GM18498 (cell line): ENCODE results near the gene TMEM109.
"Not testable (repeated sequence)": the region's sequence is repeated elsewhere in the genome, so short reads cannot be mapped to it uniquely, and the experiment has no call there.

Experiments
- ATAC-seq: cut with Tn5 transposase; IDR thresholded peaks from one replicate; pipeline ENCODE4 v1.9.1; 2021; ENCODE audit warnings: mild to moderate bottlenecking, moderate library complexity; ENCODE audit not compliant: unreplicated experiment

Gene TMEM109

DNA sequence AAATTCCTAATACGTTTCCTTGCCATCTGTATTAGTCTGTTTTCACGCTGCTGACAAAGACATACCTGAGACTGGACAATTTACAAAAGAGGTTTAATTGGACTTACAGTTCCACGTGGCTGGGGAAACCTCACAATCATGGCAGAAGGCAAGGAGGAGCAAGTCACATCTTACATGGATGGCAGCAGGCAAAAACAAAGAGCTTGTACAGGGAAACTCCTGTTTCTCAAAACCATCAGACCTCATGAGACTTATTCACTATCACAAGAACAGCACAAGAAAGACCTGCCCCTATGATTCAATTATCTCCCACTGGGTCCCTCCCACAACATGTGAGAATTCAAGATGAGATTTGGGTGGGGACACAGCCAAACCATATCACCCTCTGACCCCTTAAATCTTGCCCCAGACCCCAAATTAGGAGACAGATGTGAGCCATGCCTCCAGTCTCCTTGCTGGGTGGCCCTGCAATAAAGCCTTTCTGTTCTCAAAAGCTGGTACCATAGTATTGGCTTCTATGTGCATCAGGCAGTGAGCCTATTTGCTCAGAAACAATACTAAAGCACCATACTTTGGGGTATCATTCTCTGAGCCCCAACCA, 4.2 kb upstream of the TMEM109 start:
- ATAC-seq: not testable (repeated sequence)

GRCh38 chr11:60910281-60910687, 3.7 kb upstream of the TMEM109 start:
- ATAC-seq: peak; percentile 39

DNA sequence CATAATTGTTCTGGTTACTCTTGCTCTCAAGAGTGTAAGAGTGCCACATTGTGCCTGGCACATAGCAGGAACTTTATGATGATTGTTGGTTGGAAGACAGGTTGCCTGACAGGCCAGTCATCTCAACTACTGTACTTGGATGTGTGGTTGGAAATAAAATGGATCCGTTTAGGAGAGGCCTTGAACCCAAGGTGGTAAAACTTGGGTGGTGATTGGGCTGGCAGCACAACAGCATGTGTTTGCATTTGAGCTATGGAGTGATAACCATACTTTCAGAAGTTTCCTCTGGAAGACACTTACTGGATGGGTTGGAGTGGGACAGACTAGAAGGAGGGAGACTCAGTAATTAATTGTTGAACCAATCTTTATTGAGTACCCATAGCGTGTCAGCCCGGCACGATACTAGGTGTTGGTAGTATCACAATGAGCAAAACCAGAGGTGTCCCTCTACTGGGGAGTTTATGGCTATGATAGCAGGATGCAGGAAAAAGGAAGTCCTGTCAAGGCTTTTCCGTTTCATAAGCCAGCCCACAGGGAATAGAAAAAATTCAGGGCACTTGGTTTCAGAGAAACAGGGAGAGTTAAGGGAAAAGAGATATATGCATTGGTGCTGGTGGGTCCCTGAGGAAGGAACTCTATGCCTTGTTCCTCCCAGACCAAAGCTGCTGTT, 3.1 kb upstream of the TMEM109 start:
- ATAC-seq: no peak

GRCh38 chr11:60912223-60912850, 1.6 kb upstream of the TMEM109 start:
- no peak for ATAC-seq

- no peak for ATAC-seq
Measured at GRCh38 chr11:60912851-60913528, 968 bp upstream of the TMEM109 start.

- peak; percentile 5 for ATAC-seq
Measured at GRCh38 chr11:60914633-60915247, 782 bp downstream of the TMEM109 start.

GRCh38 chr11:60915248-60915914, 1.4 kb downstream of the TMEM109 start:
- ATAC-seq: peak; percentile 50

DNA sequence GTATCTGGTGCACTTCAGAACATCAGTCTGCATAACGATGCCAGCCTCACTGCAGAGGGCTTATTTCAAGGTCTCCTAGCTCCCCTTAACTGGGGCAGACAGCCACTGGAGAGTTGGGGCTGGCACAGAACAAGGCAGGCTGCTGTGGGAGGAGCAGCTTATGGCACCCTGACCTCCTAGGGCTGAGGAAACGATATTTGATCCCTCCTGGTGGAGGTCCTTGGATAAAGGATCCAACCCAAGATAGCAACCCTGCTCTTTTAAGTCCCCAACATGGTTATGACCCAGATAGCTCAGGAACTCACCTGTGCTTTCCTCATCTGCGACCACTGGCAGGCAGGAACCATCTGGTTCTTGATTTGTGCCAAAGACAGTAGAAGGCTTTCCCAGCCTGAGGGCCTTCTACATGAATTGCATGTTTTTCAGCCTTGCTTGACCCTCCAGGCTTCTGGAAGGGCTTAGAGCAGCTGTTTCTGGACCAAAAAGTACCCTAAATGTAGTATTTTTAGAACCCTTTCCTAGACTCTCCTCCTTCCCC, 2.8 kb downstream of the TMEM109 start:
- ATAC-seq: no peak

DNA sequence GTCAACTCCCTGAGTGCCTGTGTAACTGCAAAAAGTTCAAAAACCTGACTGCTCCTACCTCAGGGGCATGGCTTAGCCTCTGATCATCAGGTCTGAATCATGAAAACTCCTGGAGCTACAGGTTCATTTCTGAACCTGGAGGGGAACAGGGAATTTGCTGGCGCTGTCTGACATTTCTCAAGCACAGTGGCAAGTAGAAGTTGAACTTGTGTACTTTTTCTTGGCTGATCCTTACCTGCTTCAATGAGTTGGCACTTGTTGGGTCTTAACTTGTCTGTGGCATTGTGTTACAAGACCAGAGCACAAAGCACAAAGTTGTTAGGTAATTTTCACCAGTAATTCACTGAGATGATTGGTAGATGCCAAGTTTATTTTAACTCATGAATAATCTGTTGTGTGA, 3.3 kb downstream of the TMEM109 start:
- ATAC-seq: no peak

DNA sequence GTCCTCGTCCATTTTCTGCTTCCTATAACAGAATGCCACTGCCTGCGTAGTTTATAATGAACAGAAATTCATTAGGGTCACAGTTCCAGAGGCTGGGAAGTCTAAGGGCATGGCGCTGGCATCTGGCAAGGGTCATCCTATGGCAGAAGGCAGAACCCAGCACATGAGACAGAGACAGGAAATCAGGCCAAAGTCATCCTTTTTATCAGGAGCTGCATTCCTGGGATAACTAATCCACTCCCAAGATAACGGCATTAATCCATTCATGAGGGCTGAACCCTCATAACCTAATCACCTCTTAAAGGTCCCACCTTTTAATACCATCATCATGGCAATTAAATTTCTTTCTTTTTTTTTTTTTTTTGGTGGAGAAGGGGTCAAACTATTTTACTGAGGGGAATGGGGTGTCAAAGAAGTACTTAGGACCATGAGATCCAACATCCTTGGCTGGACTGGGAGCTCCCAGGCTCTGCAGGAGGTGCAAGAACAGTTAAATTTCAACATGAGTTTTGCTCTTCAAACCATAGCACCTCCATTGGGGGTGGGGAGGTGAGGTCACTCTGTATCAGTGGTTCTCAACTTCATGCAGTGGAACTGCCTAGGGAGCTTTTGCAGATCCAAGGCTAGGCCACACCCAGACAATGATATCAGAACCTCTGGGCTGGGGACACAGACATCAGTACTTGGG, 4.4 kb downstream of the TMEM109 start:
- ATAC-seq: no peak

DNA sequence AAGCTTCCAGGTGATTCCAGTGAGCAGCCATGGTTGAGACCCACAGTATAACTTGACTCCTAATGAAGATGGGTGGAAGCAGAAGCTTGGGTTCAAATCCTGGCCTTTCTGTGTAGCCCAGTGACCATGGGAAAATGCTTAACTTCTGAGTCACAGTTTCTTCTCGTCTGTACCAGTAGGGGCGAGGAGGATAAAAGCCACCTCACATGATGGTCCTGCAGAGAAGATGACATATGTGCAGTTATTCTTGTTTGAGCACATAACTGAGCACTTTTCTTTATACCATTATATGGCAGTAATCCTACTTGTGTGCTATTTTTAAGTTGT, 4.9 kb downstream of the TMEM109 start:
- ATAC-seq: no peak

- ATAC-seq: no peak
Measured at GRCh38 chr11:60919320-60919719, 5.4 kb downstream of the TMEM109 start.

- ATAC-seq: no peak
Measured at GRCh38 chr11:60919956-60920355, 6.0 kb downstream of the TMEM109 start.

DNA sequence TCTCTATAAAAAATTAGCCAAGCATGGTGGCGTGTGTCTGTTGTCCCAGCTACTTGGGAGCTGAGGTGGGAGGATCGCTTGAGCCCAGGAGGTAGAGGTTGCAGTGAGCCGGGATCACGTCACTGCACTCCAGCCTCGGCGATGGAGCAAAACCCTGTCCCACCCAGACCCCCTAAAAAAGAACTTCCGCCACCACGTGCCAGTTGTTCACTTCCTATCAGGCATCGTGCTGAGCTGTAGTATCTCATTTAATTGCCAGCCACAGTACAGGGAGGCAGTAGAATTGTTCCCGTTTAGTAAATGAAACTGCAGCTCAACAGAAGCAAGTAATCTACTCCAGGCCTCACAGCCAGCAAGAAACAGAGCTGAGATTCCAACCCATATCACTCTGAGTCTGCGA, 7.3 kb downstream of the TMEM109 start:
- no peak for ATAC-seq

DNA sequence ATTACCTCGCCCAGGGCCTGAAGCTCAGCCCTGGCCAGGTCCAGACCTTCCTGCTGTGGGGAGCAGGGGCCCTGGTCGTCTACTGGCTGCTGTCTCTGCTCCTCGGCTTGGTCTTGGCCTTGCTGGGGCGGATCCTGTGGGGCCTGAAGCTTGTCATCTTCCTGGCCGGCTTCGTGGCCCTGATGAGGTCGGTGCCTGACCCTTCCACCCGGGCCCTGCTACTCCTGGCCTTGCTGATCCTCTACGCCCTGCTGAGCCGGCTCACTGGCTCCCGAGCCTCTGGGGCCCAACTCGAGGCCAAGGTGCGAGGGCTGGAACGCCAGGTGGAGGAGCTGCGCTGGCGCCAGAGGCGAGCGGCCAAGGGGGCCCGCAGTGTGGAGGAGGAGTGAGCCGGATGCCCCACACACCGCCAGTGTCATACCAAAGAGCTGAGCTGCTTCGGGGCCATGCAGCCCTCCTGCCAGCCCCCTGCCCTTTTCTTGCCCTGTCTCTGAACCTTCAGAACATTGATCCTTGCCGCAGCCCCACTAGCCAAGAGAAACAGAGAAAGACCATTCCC, 7.9 kb downstream of the TMEM109 start:
- no peak for ATAC-seq

DNA sequence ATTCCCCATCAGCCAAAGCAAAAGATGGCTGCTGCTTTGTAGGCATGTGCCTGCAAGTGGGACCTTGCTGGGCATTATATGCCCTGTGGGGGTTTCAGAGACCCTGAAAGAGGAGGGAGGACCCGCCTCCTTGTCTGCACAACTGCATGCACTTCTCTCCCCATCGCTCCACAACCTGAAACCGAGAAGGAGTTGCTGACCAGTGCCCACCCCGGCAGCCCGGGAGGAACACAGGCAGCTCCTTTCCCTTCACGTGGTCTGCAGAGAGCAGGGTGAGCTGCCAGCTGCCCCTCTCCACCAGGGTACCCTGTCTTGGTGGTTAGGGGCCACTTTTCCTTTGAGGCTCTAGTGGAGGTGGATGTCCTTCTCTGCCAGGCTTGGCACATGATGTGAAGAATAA, 8.9 kb downstream of the TMEM109 start:
- no peak for ATAC-seq

GRCh38 chr11:60923326-60923725, 9.4 kb downstream of the TMEM109 start:
- no peak for ATAC-seq

DNA sequence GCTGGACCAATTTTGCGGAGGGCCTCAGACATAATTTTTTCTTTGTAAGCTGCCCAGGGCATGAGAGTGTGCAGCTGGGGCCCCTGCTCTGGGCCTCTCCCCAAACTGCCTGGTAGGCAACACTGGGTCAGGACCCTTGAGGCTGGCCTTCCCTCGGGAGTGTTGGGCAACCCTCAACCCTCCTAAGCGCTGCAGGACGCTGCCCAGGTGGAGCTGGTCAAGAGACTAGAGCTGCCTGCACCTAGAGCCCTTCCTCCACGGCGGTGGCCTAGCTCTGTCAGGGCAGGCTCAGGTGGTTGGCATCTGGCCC, 9.8 kb downstream of the TMEM109 start:
- ATAC-seq: no peak

- peak; percentile 55 for ATAC-seq
Measured at GRCh38 chr11:60924110-60924905, 10.3 kb downstream of the TMEM109 start, which contains the start of gene TMEM132A. Gene TMEM132A, plus strand, starts transcription at chr11:60924460. Its CDS starts 174 bp downstream, at chr11:60924634.
